Body of pancreas (tissue), 4 donors: ENCODE results near the gene STX18. TPM values are rescaled to one million over a fixed set of nuclear protein-coding genes. Genes with fewer than 3 reads are reported as not detected.

Experiments
- ATAC-seq: fragments of 150-250 bp; one replicate; pipeline ENCODE4 v1.9.1; 2016
- DNase-seq, 4 donors: peaks; one replicate each; pipeline ENCODE4 v3.0.0-alpha.2; 2019
- H3K27ac ChIP-seq, 4 donors: fragments of 200-600 bp; sonication (generic); 1 replicate in 3 of 4; 2 replicates in 1 of 4; pipeline versions ENCODE4 v1.5.1 to v1.6.1; 2016 to 2019; ENCODE audit warnings: mild to moderate bottlenecking in 1 of 4, mixed read lengths in 1 of 4, moderate library complexity in 1 of 4
- H3K27me3 ChIP-seq, 2 donors: fragments of 200-600 bp; sonication (generic); one replicate each; pipeline ENCODE4 v1.6.0; 2016; ENCODE audit warnings: mild to moderate bottlenecking in 1 of 2
- H3K36me3 ChIP-seq, 2 donors: fragments of 200-600 bp; sonication (generic); replicated peaks in 1 of 2; 2 replicates each; pipeline ENCODE4 v1.5.1; 2016; ENCODE audit warnings: low read depth in 2 of 2; ENCODE audit not compliant: insufficient read depth in 1 of 2
- H3K4me1 ChIP-seq: fragments of 200-600 bp; sonication (generic); one replicate; pipeline ENCODE4 v1.6.0; 2016
- H3K4me3 ChIP-seq, 2 donors: fragments of 200-600 bp; sonication (generic); 1 replicate in 1 of 2; 2 replicates in 1 of 2; pipeline ENCODE4 v1.5.1; 2016 to 2019
- H3K9me3 ChIP-seq, 3 donors: fragments of 200-600 bp; sonication (generic); 1 replicate in 2 of 3; 2 replicates in 1 of 3; pipeline ENCODE4 v1.5.1; 2016
- CTCF ChIP-seq, 7 experiments: fragments of 450-650 bp in 4 of 7; fragments of 200-600 bp in 3 of 7; sonication (generic) in 3 of 7; IDR thresholded peaks; one replicate each; pipeline ENCODE4 v1.5.1; 2016 to 2019; ENCODE audit warnings: antibody characterized with exemption in 7 of 7
- POLR2A ChIP-seq, 3 donors: fragments of 450-650 bp; IDR thresholded peaks; one replicate each; pipeline ENCODE4 v1.6.1; 2016; ENCODE audit warnings: antibody characterized with exemption in 3 of 3, mild to moderate bottlenecking in 2 of 3
- WGBS, 2 donors: methylation state at CpG; one replicate each; pipeline ENCODE4 v1.1.5; 2017; 5-methylcytosine and 5-hydroxymethylcytosine counted together
- intact Hi-C: fragments of 100-400 bp; cut with DNase I; formaldehyde crosslinking; loops from one replicate; pipeline ENCODE4 v1.15.1; 2023
- total RNA-seq, 2 donors: library from RNA; depleted of rRNA; stranded (reverse); fragments of >200 nt; gene quantifications; one replicate each; pipeline ENCODE4 v1.1.0, GENCODE V29; 2016

Gene STX18
- total RNA-seq, 2 donors from 2014 or later: 13.5 to 53.4 TPM

GRCh38 chr4:4494882-4495281, 47.0 kb downstream of the STX18 start:
- no peaks in the 10 kb centered on the region for H3K27me3 ChIP-seq
- peaks cover 19% of the 10 kb centered on the region for H3K4me1 ChIP-seq
- ATAC-seq (no peak), DNase-seq (no peak)
- no peak overlapping the region for H3K27ac ChIP-seq
- H3K4me3 ChIP-seq: no peak overlapping the region
- no peaks in the 10 kb centered on the region for H3K36me3 ChIP-seq
- intact Hi-C loops: no loop called here
- no peak for TF ChIP-seq POLR2A (IDR thresholded peaks at IDR 0.05)
- no peak for TF ChIP-seq CTCF (IDR thresholded peaks at IDR 0.05)
- peaks cover 0 to 3% (median 0%) of the 10 kb centered on the region in 3 donors for H3K9me3 ChIP-seq

- H3K27ac ChIP-seq: peak overlapping the region in 2 of 4 donors; percentile 14 to 60
- intact Hi-C loops: no loop called here
- H3K4me1 ChIP-seq: peaks cover 21% of the 10 kb centered on the region
- ATAC-seq (no peak), DNase-seq (no peak)
- 45 to 47% methylated on average over 6 of the region's 6 CpGs for WGBS, 2 donors
- no peak overlapping the region for H3K4me3 ChIP-seq
- TF ChIP-seq CTCF (IDR thresholded peaks at IDR 0.05) (no peak), POLR2A (IDR thresholded peaks at IDR 0.05) (no peak)
- H3K27me3 ChIP-seq: no peaks in the 10 kb centered on the region
- peaks cover 0 to 3% (median 0%) of the 10 kb centered on the region in 3 donors for H3K9me3 ChIP-seq
- H3K36me3 ChIP-seq: no peaks in the 10 kb centered on the region
Observed at GRCh38 chr4:4492161-4492847, 49.5 kb downstream of the STX18 start.

GRCh38 chr4:4491396-4491893, 50.4 kb downstream of the STX18 start:
- TF ChIP-seq CTCF (IDR thresholded peaks at IDR 0.05) (no peak), POLR2A (IDR thresholded peaks at IDR 0.05) (no peak)
- 53 to 55% methylated on average over 8 of the region's 8 CpGs for WGBS, 2 donors
- no peak for DNase-seq
- peaks cover 0 to 3% (median 0%) of the 10 kb centered on the region in 3 donors for H3K9me3 ChIP-seq
- no peaks in the 10 kb centered on the region for H3K27me3 ChIP-seq
- intact Hi-C loops: no loop called here
- no peak for ATAC-seq
- H3K27ac ChIP-seq: peak overlapping the region in 1 of 4 donors; percentile 60
- peaks cover 25% of the 10 kb centered on the region for H3K4me1 ChIP-seq
- H3K36me3 ChIP-seq: no peaks in the 10 kb centered on the region
- no peak overlapping the region for H3K4me3 ChIP-seq

- DNase-seq (no peak), ATAC-seq (no peak)
- TF ChIP-seq CTCF (IDR thresholded peaks at IDR 0.05) (no peak), POLR2A (IDR thresholded peaks at IDR 0.05) (no peak)
- 21 to 26% methylated on average over 5 of the region's 5 CpGs for WGBS, 2 donors
- no peaks in the 10 kb centered on the region for H3K36me3 ChIP-seq
- peaks cover 25% of the 10 kb centered on the region for H3K4me1 ChIP-seq
- peaks cover 0 to 3% (median 0%) of the 10 kb centered on the region in 3 donors for H3K9me3 ChIP-seq
- no peaks in the 10 kb centered on the region for H3K27me3 ChIP-seq
- intact Hi-C loops: no loop called here
- no peak overlapping the region for H3K4me3 ChIP-seq
- H3K27ac ChIP-seq: no peak overlapping the region
Observed at GRCh38 chr4:4490816-4491215, 51.0 kb downstream of the STX18 start.

- intact Hi-C loops: no loop called here
- no peak for TF ChIP-seq CTCF (IDR thresholded peaks at IDR 0.05)
- 61 to 68% methylated on average over 3 of the region's 3 CpGs for WGBS, 2 donors
- Histone ChIP-seq H3K9me3 (peaks cover 0 to 3% (median 0%) of the 10 kb centered on the region in 3 donors), H3K27ac (no peak overlapping the region), H3K36me3 (no peaks in the 10 kb centered on the region), H3K4me3 (no peak overlapping the region), H3K27me3 (no peaks in the 10 kb centered on the region), H3K4me1 (peaks cover 25% of the 10 kb centered on the region)
- ATAC-seq (no peak), DNase-seq (no peak)
Observed at GRCh38 chr4:4490041-4490440, 51.8 kb downstream of the STX18 start.
